Ectodermal cell (in vitro differentiated cells): ENCODE results near the gene PCNX2.

Experiments used
- H3K27ac ChIP-seq: 2 replicates; pipeline ENCODE4 v1.7.0; 2013; ENCODE audit warnings: mild to moderate bottlenecking, low read depth, low read length; ENCODE audit not compliant: insufficient read depth, poor library complexity, severe bottlenecking
- H3K27me3 ChIP-seq: 2 replicates; pipeline ENCODE4 v1.7.0; 2013; ENCODE audit warnings: mild to moderate bottlenecking, low read length; ENCODE audit not compliant: insufficient read depth, control insufficient read depth, poor library complexity, severe bottlenecking
- H3K36me3 ChIP-seq: one replicate; pipeline ENCODE4 v1.7.0; 2013; ENCODE audit warnings: low read length; ENCODE audit not compliant: control insufficient read depth, insufficient read depth
- H3K4me1 ChIP-seq: one replicate; pipeline ENCODE4 v1.7.0; 2013; ENCODE audit warnings: low read length; ENCODE audit not compliant: control insufficient read depth, insufficient read depth
- H3K4me3 ChIP-seq: 2 replicates; pipeline ENCODE4 v1.7.0; 2013; ENCODE audit warnings: low read depth, low read length, control low read depth; ENCODE audit not compliant: insufficient read depth
- H3K9me3 ChIP-seq: 2 replicates; pipeline ENCODE4 v1.7.0; 2013; ENCODE audit warnings: mild to moderate bottlenecking, low read length, moderate library complexity; ENCODE audit not compliant: control insufficient read depth
- WGBS, 2 experiments: methylation state at CpG; one replicate each; pipeline ENCODE4 v1.1.7; 2013; ENCODE audit warnings: missing lambda C conversion rate in 2 of 2; 5-methylcytosine and 5-hydroxymethylcytosine counted together

PCNX2 gene

DNA sequence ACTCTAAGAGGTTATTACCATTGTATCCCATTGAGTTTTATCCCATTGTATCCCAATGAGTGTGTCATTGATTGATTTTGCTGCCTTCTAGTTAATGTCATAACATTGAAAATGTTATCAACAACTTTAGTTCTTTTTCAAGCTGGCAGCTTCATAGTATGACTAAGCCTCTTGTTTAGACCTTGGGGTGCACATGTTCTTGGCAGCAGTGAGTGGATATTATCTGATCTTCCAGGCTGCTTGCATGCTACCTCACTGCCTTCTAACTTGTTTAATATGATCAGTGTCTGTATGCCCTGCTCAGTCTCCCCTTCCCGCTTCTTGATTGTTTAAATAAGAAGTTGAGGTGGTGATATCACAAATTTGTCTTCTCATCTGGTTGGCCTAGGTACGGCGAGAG, 320.6 kb downstream of the PCNX2 start:
- Histone ChIP-seq H3K27me3 (no peaks in the 10 kb centered on the region), H3K27ac (no peak overlapping the region), H3K36me3 (peaks cover 50% of the 10 kb centered on the region), H3K4me1 (no peaks in the 10 kb centered on the region), H3K9me3 (no peaks in the 10 kb centered on the region), H3K4me3 (no peak overlapping the region)
- 95 to 98% methylated on average over 3 of the region's 3 CpGs for WGBS, 2 experiments

DNA sequence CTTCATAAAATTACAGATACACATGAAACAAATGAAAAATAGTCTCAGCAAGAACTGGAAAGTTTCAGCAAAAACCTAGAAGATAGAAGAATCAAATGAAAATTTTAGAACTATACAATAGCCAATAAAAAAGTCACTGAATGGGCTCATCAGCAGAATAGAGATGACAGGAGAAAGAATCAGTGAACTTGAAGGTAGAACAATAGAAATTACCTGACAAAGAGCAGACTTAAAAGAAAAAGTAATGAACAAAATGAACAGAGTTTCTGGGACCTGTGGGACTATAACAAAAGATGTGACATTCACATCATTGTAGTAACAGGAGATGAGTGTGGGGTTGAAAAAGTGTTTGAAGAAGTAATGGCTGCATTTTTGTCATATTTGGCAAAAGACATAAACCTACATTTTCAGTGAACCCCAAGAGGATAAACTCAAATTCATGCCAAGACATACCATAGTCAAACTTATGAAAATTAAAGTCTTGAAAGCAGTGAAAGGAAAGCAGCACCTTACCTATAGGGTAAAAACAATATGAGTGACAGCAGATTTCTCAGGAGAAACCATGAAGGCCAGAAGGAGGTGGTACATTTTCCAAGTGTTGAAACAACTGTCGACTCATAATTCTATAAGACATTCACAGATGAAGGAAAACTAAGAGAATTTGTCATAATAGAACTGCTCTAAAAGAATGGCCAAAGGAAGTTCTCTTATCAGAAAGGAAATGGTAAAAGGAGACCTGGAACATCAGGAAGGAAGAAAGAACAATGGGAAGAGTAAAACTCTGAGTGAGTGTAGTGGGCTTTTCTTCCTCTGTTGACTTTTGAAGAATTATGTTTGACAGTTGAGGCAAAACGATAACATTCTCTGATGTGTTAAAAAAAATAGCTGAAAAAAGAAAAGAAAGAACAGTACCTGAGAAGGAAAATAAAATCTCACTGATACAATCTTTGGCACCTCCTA, 321.6 kb downstream of the PCNX2 start:
- 86 to 100% methylated on average over 1 to 2 of the region's 2 CpGs for WGBS, 2 experiments
- no peaks in the 10 kb centered on the region for H3K9me3 ChIP-seq
- no peak overlapping the region for H3K27ac ChIP-seq
- no peaks in the 10 kb centered on the region for H3K27me3 ChIP-seq
- H3K4me1 ChIP-seq, result no peaks in the 10 kb centered on the region
- peaks cover 50% of the 10 kb centered on the region for H3K36me3 ChIP-seq
- H3K4me3 ChIP-seq, result no peak overlapping the region

DNA sequence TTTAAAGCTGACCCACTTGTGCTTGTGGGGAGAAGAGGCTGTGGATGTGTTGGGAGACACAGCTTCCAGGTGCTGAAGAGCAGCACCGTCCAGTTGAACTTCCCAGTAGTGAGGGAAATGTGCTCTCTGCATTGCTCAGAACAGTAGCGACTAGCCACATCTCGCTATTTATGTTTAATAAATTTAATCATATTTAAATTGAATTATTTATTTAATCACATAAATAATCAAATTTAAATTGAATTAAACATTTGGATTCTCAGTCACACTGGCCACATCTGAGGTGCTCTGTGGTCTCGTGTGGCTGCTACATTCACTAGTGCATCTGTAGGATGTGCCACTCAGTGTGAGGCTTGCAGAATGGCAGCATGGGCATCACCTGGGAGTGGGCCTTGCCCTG, 325.0 kb downstream of the PCNX2 start:
- H3K4me3 ChIP-seq, result no peak overlapping the region
- no peak overlapping the region for H3K27ac ChIP-seq
- peaks cover 40% of the 10 kb centered on the region for H3K36me3 ChIP-seq
- no peaks in the 10 kb centered on the region for H3K9me3 ChIP-seq
- no peaks in the 10 kb centered on the region for H3K27me3 ChIP-seq
- no peaks in the 10 kb centered on the region for H3K4me1 ChIP-seq
- WGBS, 2 experiments, result 95 to 99% methylated on average over 2 to 3 of the region's 4 CpGs

DNA sequence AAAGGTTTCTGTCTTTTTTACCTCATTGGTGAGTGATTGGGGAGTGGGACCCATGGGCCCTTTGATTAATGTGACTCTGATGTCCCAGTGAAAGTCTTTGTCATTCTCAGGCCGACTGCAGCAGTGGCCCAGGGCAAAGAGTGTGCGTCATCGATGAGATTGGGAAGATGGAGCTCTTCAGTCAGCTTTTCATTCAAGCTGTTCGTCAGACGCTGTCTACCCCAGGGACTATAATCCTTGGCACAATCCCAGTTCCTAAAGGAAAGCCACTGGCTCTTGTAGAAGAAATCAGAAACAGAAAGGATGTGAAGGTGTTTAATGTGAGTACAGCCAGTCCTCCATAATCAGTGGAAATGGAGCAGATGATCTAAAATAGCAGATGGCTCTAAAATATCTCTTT, 325.7 kb downstream of the PCNX2 start:
- H3K36me3 ChIP-seq, result peaks cover 40% of the 10 kb centered on the region
- no peaks in the 10 kb centered on the region for H3K4me1 ChIP-seq
- H3K4me3 ChIP-seq, result no peak overlapping the region
- no peak overlapping the region for H3K27ac ChIP-seq
- WGBS, 2 experiments, result 91 to 97% methylated on average over 5 of the region's 5 CpGs
- H3K27me3 ChIP-seq, result no peaks in the 10 kb centered on the region
- no peaks in the 10 kb centered on the region for H3K9me3 ChIP-seq

GRCh38 chr1:232968965-232969364, 326.6 kb downstream of the PCNX2 start:
- H3K36me3 ChIP-seq, result peaks cover 33% of the 10 kb centered on the region
- H3K9me3 ChIP-seq, result no peaks in the 10 kb centered on the region
- H3K27me3 ChIP-seq, result no peaks in the 10 kb centered on the region
- no peak overlapping the region for H3K27ac ChIP-seq
- H3K4me1 ChIP-seq, result no peaks in the 10 kb centered on the region
- H3K4me3 ChIP-seq, result no peak overlapping the region
- WGBS, 2 experiments, result 98% methylated on average over 3 of the region's 3 CpGs

GRCh38 chr1:232968391-232968790, 327.1 kb downstream of the PCNX2 start:
- WGBS, 2 experiments, result 94 to 98% methylated on average over 5 of the region's 5 CpGs

DNA sequence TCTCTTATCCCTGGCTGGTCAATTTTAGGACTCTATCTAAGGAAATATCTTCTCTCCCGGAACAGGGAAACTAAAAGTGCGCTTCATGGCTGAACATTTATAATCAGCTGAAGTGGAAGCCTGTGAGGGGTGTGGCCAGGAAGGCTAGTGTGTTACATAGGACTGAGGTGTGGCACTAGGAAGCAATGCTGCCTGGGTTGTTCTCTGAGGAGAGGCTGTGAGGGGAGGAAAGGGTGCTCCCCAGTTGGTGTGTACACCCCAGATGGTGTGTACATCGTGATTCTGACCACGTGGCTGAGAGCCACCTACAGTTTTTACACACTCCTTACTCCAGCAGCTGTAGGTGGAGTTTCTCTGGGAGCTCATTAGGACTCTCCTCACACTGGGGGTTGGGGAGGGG, 328.9 kb downstream of the PCNX2 start:
- 94 to 96% methylated on average over 2 to 4 of the region's 4 CpGs for WGBS, 2 experiments
- H3K36me3 ChIP-seq, result peaks cover 11% of the 10 kb centered on the region

More at GRCh38 chr1:232968391-232968790, 327.1 kb downstream of the PCNX2 start:
- no peaks in the 10 kb centered on the region for H3K9me3 ChIP-seq
- peaks cover 28% of the 10 kb centered on the region for H3K36me3 ChIP-seq
- no peak overlapping the region for H3K27ac ChIP-seq
- H3K27me3 ChIP-seq, result no peaks in the 10 kb centered on the region
- no peaks in the 10 kb centered on the region for H3K4me1 ChIP-seq
- no peak overlapping the region for H3K4me3 ChIP-seq

DNA sequence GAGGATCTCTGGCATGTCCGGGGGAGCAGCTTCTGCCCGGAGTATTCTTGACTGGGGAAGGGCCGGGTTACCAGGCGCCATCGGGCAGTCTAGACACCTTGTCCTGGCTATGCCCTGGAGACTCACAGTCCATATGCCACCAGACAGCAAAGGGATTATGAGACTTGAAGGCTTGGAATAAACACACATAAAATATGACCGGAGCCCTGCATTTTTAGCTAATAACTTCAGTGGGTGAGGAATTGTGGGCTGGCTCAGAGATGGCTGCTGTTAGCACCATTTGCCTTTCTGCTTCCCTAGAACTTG, 329.7 kb downstream of the PCNX2 start:
- Histone ChIP-seq H3K27me3 (no peaks in the 10 kb centered on the region), H3K4me3 (no peak overlapping the region), H3K36me3 (peaks cover 3% of the 10 kb centered on the region), H3K27ac (no peak overlapping the region), H3K9me3 (no peaks in the 10 kb centered on the region), H3K4me1 (no peaks in the 10 kb centered on the region)
- 95 to 97% methylated on average over 6 of the region's 6 CpGs for WGBS, 2 experiments

More for the DNA sequence above, 328.9 kb downstream of the PCNX2 start:
- Histone ChIP-seq H3K27me3 (no peaks in the 10 kb centered on the region), H3K27ac (no peak overlapping the region), H3K9me3 (no peaks in the 10 kb centered on the region), H3K4me1 (no peaks in the 10 kb centered on the region), H3K4me3 (no peak overlapping the region)

- Histone ChIP-seq H3K27ac (no peak overlapping the region), H3K4me1 (no peaks in the 10 kb centered on the region), H3K27me3 (no peaks in the 10 kb centered on the region), H3K4me3 (no peak overlapping the region), H3K36me3 (no peaks in the 10 kb centered on the region), H3K9me3 (no peaks in the 10 kb centered on the region)
- WGBS, 2 experiments, result 93 to 96% methylated on average over 10 of the region's 10 CpGs
Observed at GRCh38 chr1:232965124-232965911, 330.2 kb downstream of the PCNX2 start.

GRCh38 chr1:232964601-232965000, 330.9 kb downstream of the PCNX2 start:
- no peaks in the 10 kb centered on the region for H3K9me3 ChIP-seq
- H3K27ac ChIP-seq, result no peak overlapping the region
- H3K4me1 ChIP-seq, result no peaks in the 10 kb centered on the region
- no peak overlapping the region for H3K4me3 ChIP-seq
- no peaks in the 10 kb centered on the region for H3K36me3 ChIP-seq
- H3K27me3 ChIP-seq, result no peaks in the 10 kb centered on the region
- WGBS, 2 experiments, result 96 to 100% methylated on average over 3 of the region's 4 CpGs
